HTERT RPE-1 (cell line): ENCODE measurements around the gene ARL4D.
"Not testable (repeated sequence)": the region's sequence is repeated elsewhere in the genome, so short reads cannot be mapped to it uniquely, and the experiment has no call there.

Experiments used
- in situ Hi-C: fragments of 300-500 bp; cut with MboI; formaldehyde crosslinking; loops from 4 replicates; pipeline ENCODE4 v1.14.3; 2020; ENCODE audit warnings: low sequenced_read_pairs

ARL4D gene

GRCh38 chr17:43419375-43419882, 20.6 kb downstream of the ARL4D start:
- in situ Hi-C loops = not testable (repeated sequence)

- in situ Hi-C loops = no loop called here
These were observed 25.1 kb downstream of the ARL4D start for GRCh38 chr17:43423777-43424455.

- in situ Hi-C loops = no loop called here
These were observed 28.7 kb downstream of the ARL4D start for GRCh38 chr17:43427362-43428043.

- in situ Hi-C loops = no loop called here
These were observed 29.7 kb downstream of the ARL4D start for GRCh38 chr17:43428524-43428923.

GRCh38 chr17:43430936-43431713, 32.3 kb downstream of the ARL4D start:
- in situ Hi-C loops = no loop called here

- in situ Hi-C loops = no loop called here
These were observed 33.1 kb downstream of the ARL4D start for GRCh38 chr17:43431714-43432523.

- in situ Hi-C loops = no loop called here
These were observed 36.1 kb downstream of the ARL4D start for GRCh38 chr17:43434902-43435319.

- in situ Hi-C loops = no loop called here
These were observed 39.0 kb downstream of the ARL4D start for GRCh38 chr17:43437756-43438155.

- in situ Hi-C loops = no loop called here
These were observed 39.8 kb downstream of the ARL4D start for GRCh38 chr17:43438626-43439025.

GRCh38 chr17:43439041-43439440, 40.2 kb downstream of the ARL4D start:
- in situ Hi-C loops = no loop called here

- in situ Hi-C loops = no loop called here
These were observed 43.9 kb downstream of the ARL4D start for GRCh38 chr17:43442711-43443110.

GRCh38 chr17:43443381-43443780, 44.6 kb downstream of the ARL4D start:
- in situ Hi-C loops = no loop called here

- in situ Hi-C loops = no loop called here
These were observed 45.6 kb downstream of the ARL4D start for GRCh38 chr17:43444223-43445008.

GRCh38 chr17:43445009-43445589, 46.3 kb downstream of the ARL4D start:
- in situ Hi-C loops = no loop called here

- in situ Hi-C loops = no loop called here
These were observed 48.0 kb downstream of the ARL4D start for GRCh38 chr17:43446773-43447172.

GRCh38 chr17:43448720-43449469, 50.1 kb downstream of the ARL4D start:
- in situ Hi-C loops = no loop called here

- in situ Hi-C loops = no loop called here
These were observed 50.9 kb downstream of the ARL4D start for GRCh38 chr17:43449470-43450248.
